Gastrocnemius medialis (tissue), 4 donors: Measurements from ENCODE around the gene PRDM2.

Experiments used
- CTCF ChIP-seq, 5 experiments: fragments of 450-650 bp in 3 of 5; fragments of 200-600 bp in 2 of 5; sonication (generic) in 2 of 5; IDR thresholded peaks in 4 of 5; conservative IDR thresholded peaks in 1 of 5; 1 replicate in 4 of 5; 2 replicates in 1 of 5; pipeline ENCODE4 v1.5.1; 2016 to 2019; ENCODE audit warnings: antibody characterized with exemption in 5 of 5, mild to moderate bottlenecking in 3 of 5, moderate library complexity in 3 of 5
- POLR2A ChIP-seq, 2 donors: fragments of 450-650 bp; IDR thresholded peaks; one replicate each; pipeline ENCODE4 v1.6.1; 2017; ENCODE audit warnings: antibody characterized with exemption in 2 of 2, mild to moderate bottlenecking in 2 of 2, moderate library complexity in 2 of 2

GRCh38 chr1:13814131-13814530 lies 114.1 kb downstream of the PRDM2 start:
- TF ChIP-seq POLR2A (IDR thresholded peaks at IDR 0.05), result no peak
- TF ChIP-seq CTCF (IDR thresholded peaks at IDR 0.05 in 4 of 5, conservative IDR thresholded peaks at IDR 0.05 in 1 of 5), result no peak
